ENCODE measurements around the gene FAM111A.
"Not testable (repeated sequence)": the region's sequence is repeated elsewhere in the genome, so short reads cannot be mapped to it uniquely, and the experiment has no call there.

Gene FAM111A, protein sequence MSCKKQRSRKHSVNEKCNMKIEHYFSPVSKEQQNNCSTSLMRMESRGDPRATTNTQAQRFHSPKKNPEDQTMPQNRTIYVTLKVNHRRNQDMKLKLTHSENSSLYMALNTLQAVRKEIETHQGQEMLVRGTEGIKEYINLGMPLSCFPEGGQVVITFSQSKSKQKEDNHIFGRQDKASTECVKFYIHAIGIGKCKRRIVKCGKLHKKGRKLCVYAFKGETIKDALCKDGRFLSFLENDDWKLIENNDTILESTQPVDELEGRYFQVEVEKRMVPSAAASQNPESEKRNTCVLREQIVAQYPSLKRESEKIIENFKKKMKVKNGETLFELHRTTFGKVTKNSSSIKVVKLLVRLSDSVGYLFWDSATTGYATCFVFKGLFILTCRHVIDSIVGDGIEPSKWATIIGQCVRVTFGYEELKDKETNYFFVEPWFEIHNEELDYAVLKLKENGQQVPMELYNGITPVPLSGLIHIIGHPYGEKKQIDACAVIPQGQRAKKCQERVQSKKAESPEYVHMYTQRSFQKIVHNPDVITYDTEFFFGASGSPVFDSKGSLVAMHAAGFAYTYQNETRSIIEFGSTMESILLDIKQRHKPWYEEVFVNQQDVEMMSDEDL

GRCh38 chr11:59142530-59143507 is at the start of gene FAM111A:
TSS of gene FAM111A (plus strand) at chr11:59142856. CDS start at chr11:59148873, 6,017 bp downstream.
- H3K4me3 ChIP-seq (ENCODE audit: low read length, poor library complexity, severe bottlenecking): peak within 1 kb of the TSS; percentile 87
- no peaks in the 10 kb centered on the region for H3K27me3 ChIP-seq (ENCODE audit: insufficient read depth, low read length, poor library complexity, severe bottlenecking)
- no peaks in the 10 kb centered on the region for H3K36me3 ChIP-seq (ENCODE audit: insufficient read depth, low read length)
- H3K9me2 ChIP-seq (replicated peaks; ENCODE audit: low read depth, low read length): no peaks in the 10 kb centered on the region
- no peaks in the 10 kb centered on the region; the same call in 1 of the 2 replicates for H3F3A ChIP-seq (ENCODE audit: low read depth)
- no peaks in the 10 kb centered on the region for H3K9me3 ChIP-seq (ENCODE audit: insufficient read depth, low read depth, low read length)
- peaks cover 53% of the 10 kb centered on the region for H3K79me2 ChIP-seq (ENCODE audit: insufficient read depth, low read length)
- peak within 1 kb of the TSS; percentile 86 for H3K4me2 ChIP-seq (ENCODE audit: low read depth, low read length, poor library complexity, severe bottlenecking)
- TF ChIP-seq CTCF (conservative IDR thresholded peaks at IDR 0.05; ENCODE audit: low read length) (peak; percentile 61), EZH2phosphoT487 (IDR thresholded peaks at IDR 0.05; ENCODE audit: borderline replicate concordance) (no peak)
- peaks cover 40% of the 10 kb centered on the region for H3K4me1 ChIP-seq (ENCODE audit: insufficient read depth, low read length, poor library complexity, severe bottlenecking)
- peak within 1 kb of the TSS; percentile 90 for H3K9ac ChIP-seq (ENCODE audit: low read depth, low read length, poor library complexity, severe bottlenecking)
- peak within 1 kb of the TSS; percentile 83 for H2AFZ ChIP-seq (ENCODE audit: low read length)
- peaks cover 15% of the 10 kb centered on the region for H4K20me1 ChIP-seq (ENCODE audit: insufficient read depth, low read length, poor library complexity, severe bottlenecking)

DNA sequence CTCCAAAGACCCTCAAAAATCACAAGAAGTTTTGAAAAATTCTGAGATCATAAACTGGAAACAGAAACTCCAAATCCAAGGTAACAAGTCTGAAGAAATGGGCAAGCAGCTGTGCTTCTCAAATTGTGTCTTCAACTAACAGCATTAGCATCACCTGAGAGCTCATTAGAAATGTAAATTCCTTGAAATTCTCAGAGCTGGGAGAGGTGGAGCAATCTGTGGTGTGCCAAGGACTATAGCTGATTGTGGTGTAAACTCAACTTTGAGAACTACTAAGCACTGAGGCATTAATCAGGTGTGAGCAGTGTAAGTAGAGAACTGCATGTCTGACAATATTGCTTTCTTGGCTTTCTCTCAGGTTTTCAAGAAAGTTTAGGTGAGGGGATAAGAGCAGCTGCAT is 49.1 kb upstream of the FAM111A start:
- H3K9me3 ChIP-seq (ENCODE audit: insufficient read depth, low read depth, low read length); H3F3A ChIP-seq (ENCODE audit: low read depth); H3K9me2 ChIP-seq (replicated peaks; ENCODE audit: low read depth, low read length); H4K20me1 ChIP-seq (ENCODE audit: insufficient read depth, low read length, poor library complexity, severe bottlenecking); H3K79me2 ChIP-seq (ENCODE audit: insufficient read depth, low read length); H3K4me3 ChIP-seq (ENCODE audit: low read length, poor library complexity, severe bottlenecking); H3K36me3 ChIP-seq (ENCODE audit: insufficient read depth, low read length); H3K4me2 ChIP-seq (ENCODE audit: low read depth, low read length, poor library complexity, severe bottlenecking); H2AFZ ChIP-seq (ENCODE audit: low read length); H3K27me3 ChIP-seq (ENCODE audit: insufficient read depth, low read length, poor library complexity, severe bottlenecking); H3K9ac ChIP-seq (ENCODE audit: low read depth, low read length, poor library complexity, severe bottlenecking): not testable (repeated sequence)
- peaks cover 17% of the 10 kb centered on the region for H3K4me1 ChIP-seq (ENCODE audit: insufficient read depth, low read length, poor library complexity, severe bottlenecking)

GRCh38 chr11:59095225-59095624 is 47.4 kb upstream of the FAM111A start:
- not testable (repeated sequence) for H3K9me2 ChIP-seq (replicated peaks; ENCODE audit: low read depth, low read length); H2AFZ ChIP-seq (ENCODE audit: low read length); H4K20me1 ChIP-seq (ENCODE audit: insufficient read depth, low read length, poor library complexity, severe bottlenecking); H3K79me2 ChIP-seq (ENCODE audit: insufficient read depth, low read length); H3K4me3 ChIP-seq (ENCODE audit: low read length, poor library complexity, severe bottlenecking); H3K36me3 ChIP-seq (ENCODE audit: insufficient read depth, low read length); H3K27me3 ChIP-seq (ENCODE audit: insufficient read depth, low read length, poor library complexity, severe bottlenecking); H3K4me2 ChIP-seq (ENCODE audit: low read depth, low read length, poor library complexity, severe bottlenecking); H3K9me3 ChIP-seq (ENCODE audit: insufficient read depth, low read depth, low read length); H3F3A ChIP-seq (ENCODE audit: low read depth); H3K9ac ChIP-seq (ENCODE audit: low read depth, low read length, poor library complexity, severe bottlenecking)
- H3K4me1 ChIP-seq (ENCODE audit: insufficient read depth, low read length, poor library complexity, severe bottlenecking): peaks cover 22% of the 10 kb centered on the region

DNA sequence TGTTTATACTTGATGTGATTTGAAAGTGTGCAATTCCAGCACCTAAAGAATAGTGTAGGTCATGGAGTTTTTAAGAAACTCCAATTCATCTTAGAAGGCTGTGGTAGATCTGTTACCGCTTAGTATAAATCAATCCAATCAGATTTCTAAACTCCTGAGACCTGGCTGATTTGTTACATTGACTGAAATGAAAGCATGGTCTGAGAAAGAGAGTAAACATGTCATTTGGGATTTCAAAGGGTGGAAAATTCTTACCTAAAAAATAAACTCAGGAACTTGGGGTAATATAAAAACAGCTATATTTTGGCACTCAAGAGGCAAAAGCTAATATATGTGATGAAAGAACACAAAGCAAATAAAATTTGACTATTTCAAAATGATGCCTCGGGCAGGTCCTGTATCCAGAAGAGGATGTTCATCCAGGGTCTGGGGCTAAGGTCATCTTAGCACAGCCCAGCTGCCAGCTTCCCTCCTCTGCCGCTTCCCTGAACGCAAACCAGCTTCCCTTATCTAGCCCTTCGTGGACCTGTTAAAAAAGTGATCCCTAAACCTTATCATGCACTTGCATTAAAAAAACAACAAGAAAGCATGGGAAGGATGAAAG is 46.6 kb upstream of the FAM111A start:
- not testable (repeated sequence) for H2AFZ ChIP-seq (ENCODE audit: low read length); H4K20me1 ChIP-seq (ENCODE audit: insufficient read depth, low read length, poor library complexity, severe bottlenecking); H3K36me3 ChIP-seq (ENCODE audit: insufficient read depth, low read length); H3K9ac ChIP-seq (ENCODE audit: low read depth, low read length, poor library complexity, severe bottlenecking); H3K4me2 ChIP-seq (ENCODE audit: low read depth, low read length, poor library complexity, severe bottlenecking); H3K4me3 ChIP-seq (ENCODE audit: low read length, poor library complexity, severe bottlenecking); H3K79me2 ChIP-seq (ENCODE audit: insufficient read depth, low read length); H3K27me3 ChIP-seq (ENCODE audit: insufficient read depth, low read length, poor library complexity, severe bottlenecking); H3K9me3 ChIP-seq (ENCODE audit: insufficient read depth, low read depth, low read length); H3K9me2 ChIP-seq (replicated peaks; ENCODE audit: low read depth, low read length); H3F3A ChIP-seq (ENCODE audit: low read depth)
- peaks cover 22% of the 10 kb centered on the region for H3K4me1 ChIP-seq (ENCODE audit: insufficient read depth, low read length, poor library complexity, severe bottlenecking)
